PC-9 (cell line): ENCODE results near the gene NHLRC2. TPM values are rescaled to one million over a fixed set of nuclear protein-coding genes. Genes with fewer than 3 reads are reported as not detected.
"Not testable (repeated sequence)": the region's sequence is repeated elsewhere in the genome, so short reads cannot be mapped to it uniquely, and the experiment has no call there.

ENCODE experiments used
- BruUV-seq: library from RNA; stranded (reverse); fragments of 400-500 nt; replicated peaks from 2 replicates; lab custom pipeline; 2021; lab: Mats Ljungman, UMichigan
- CTCF ChIA-PET: fragments of 300-600 bp; sonication (Branson Sonifier 250); formaldehyde crosslinking; loops from one replicate; lab custom pipeline; 2022; ENCODE audit warnings: antibody characterized with exemption; lab: Charles Lee
- POLR2A ChIA-PET: fragments of 300-600 bp; sonication (Branson Sonifier 250); formaldehyde crosslinking; loops from one replicate; lab custom pipeline; 2022; ENCODE audit warnings: antibody characterized with exemption; ENCODE audit not compliant: unreplicated experiment; lab: Charles Lee
- DNase-seq, 2 experiments: peaks; one replicate each; pipeline versions ENCODE4 v3.0.0 to v3.0.0-alpha.2; 2015 to 2022; ENCODE audit warnings: mixed read lengths in 1 of 2
- H2AFZ ChIP-seq: fragments of 200-600 bp; sonication (generic); 2 replicates; pipeline ENCODE4 v1.8.1; 2017; ENCODE audit warnings: antibody characterized with exemption
- H3F3A ChIP-seq: fragments of 200-600 bp; sonication (generic); 2 replicates; pipeline ENCODE4 v1.8.1; 2017; ENCODE audit warnings: antibody characterized with exemption, mild to moderate bottlenecking, low read depth; ENCODE audit not compliant: insufficient read depth
- H3K27ac ChIP-seq: fragments of 200-600 bp; sonication (generic); 2 replicates; pipeline ENCODE4 v1.6.1; 2016; ENCODE audit warnings: mixed run types
- H3K27me3 ChIP-seq: fragments of 200-600 bp; sonication (generic); 2 replicates; pipeline ENCODE4 v1.6.1; 2016; ENCODE audit warnings: low read depth, mixed run types; ENCODE audit not compliant: insufficient read depth
- H3K36me3 ChIP-seq: fragments of 200-600 bp; sonication (generic); 2 replicates; pipeline ENCODE4 v1.6.1; 2016; ENCODE audit warnings: low read depth, mixed run types
- H3K4me1 ChIP-seq: fragments of 200-600 bp; sonication (generic); replicated peaks from 2 replicates; pipeline ENCODE4 v1.6.1; 2016; ENCODE audit warnings: mixed run types; ENCODE audit not compliant: insufficient read depth
- H3K4me2 ChIP-seq: fragments of 200-600 bp; sonication (generic); 2 replicates; pipeline ENCODE4 v1.6.1; 2017; ENCODE audit warnings: mixed run types
- H3K4me3 ChIP-seq: fragments of 200-600 bp; sonication (generic); 2 replicates; pipeline ENCODE4 v1.6.1; 2016; ENCODE audit warnings: mixed run types
- H3K79me2 ChIP-seq: fragments of 200-600 bp; sonication (generic); 2 replicates; pipeline ENCODE4 v1.6.1; 2017; ENCODE audit warnings: low read depth, mixed run types
- H3K9me2 ChIP-seq: fragments of 200-600 bp; sonication (generic); 2 replicates; pipeline ENCODE4 v1.8.1; 2017; ENCODE audit warnings: mild to moderate bottlenecking; ENCODE audit not compliant: insufficient read depth
- H3K9me3 ChIP-seq: fragments of 200-600 bp; sonication (generic); 2 replicates; pipeline ENCODE4 v1.8.1; 2016; ENCODE audit warnings: low read depth; ENCODE audit not compliant: insufficient read depth
- H4K20me1 ChIP-seq: fragments of 200-600 bp; sonication (generic); 2 replicates; pipeline ENCODE4 v1.8.1; 2017; ENCODE audit not compliant: insufficient read depth
- CTCF ChIP-seq: fragments of 200-600 bp; sonication (generic); conservative IDR thresholded peaks from 2 replicates; pipeline ENCODE4 v1.6.1; 2017; ENCODE audit warnings: mixed run types, antibody characterized with exemption, mild to moderate bottlenecking, moderate library complexity
- EZH2 ChIP-seq: fragments of 200-600 bp; sonication (generic); IDR thresholded peaks from 2 replicates; pipeline ENCODE4 v1.8.0; 2017; ENCODE audit warnings: antibody characterized with exemption, low read depth
- intact Hi-C: fragments of 100-400 bp; cut with micrococcal nuclease; formaldehyde crosslinking; loops from one replicate; pipeline ENCODE4 v1.10.0; 2022; ENCODE audit not compliant: unreplicated experiment
- total RNA-seq: library from RNA; stranded (reverse); gene quantifications from 2 replicates; pipeline ENCODE4 v1.2.3, GENCODE V29; 2021

Gene NHLRC2
- total RNA-seq, 1 experiment from 2014 or later: 22.8 TPM

- DNase-seq: no peak
- H3K4me3 ChIP-seq: no peak overlapping the region
- intact Hi-C loops: no loop called here
- no peaks in the 10 kb centered on the region for H4K20me1 ChIP-seq
- H3F3A ChIP-seq: no peaks in the 10 kb centered on the region
- H3K36me3 ChIP-seq: no peaks in the 10 kb centered on the region
- ChIA-PET POLR2A (no interaction called here), CTCF (interaction anchor here (0.6 kb wide), 1 partner anchor 9 kb away, joined by 12 read pairs; no protein-coding TSS in a partner anchor)
- TF ChIP-seq CTCF (no peak), EZH2 (no peak)
- no peaks in the 10 kb centered on the region for H3K9me3 ChIP-seq
- H3K4me1 ChIP-seq: peaks cover 3% of the 10 kb centered on the region; the same call in 1 of the 2 replicates
- BruUV-seq: no TSS peak
- H2AFZ ChIP-seq: no peak overlapping the region
- H3K27me3 ChIP-seq: no peaks in the 10 kb centered on the region
- no peak overlapping the region for H3K4me2 ChIP-seq
- no peaks in the 10 kb centered on the region for H3K9me2 ChIP-seq
- no peaks in the 10 kb centered on the region for H3K79me2 ChIP-seq
- no peak overlapping the region for H3K27ac ChIP-seq
Observed at GRCh38 chr10:113939212-113939860, 84.9 kb downstream of the NHLRC2 start.

GRCh38 chr10:113941140-113941539, 86.7 kb downstream of the NHLRC2 start:
- Histone ChIP-seq H3K9me3 (no peaks in the 10 kb centered on the region), H3K27ac (no peak overlapping the region), H4K20me1 (no peaks in the 10 kb centered on the region), H2AFZ (no peak overlapping the region), H3K4me2 (no peak overlapping the region), H3K4me3 (no peak overlapping the region), H3F3A (peaks cover 6% of the 10 kb centered on the region; the same call in 1 of the 2 replicates), H3K9me2 (no peaks in the 10 kb centered on the region), H3K4me1 (peaks cover 19% of the 10 kb centered on the region), H3K79me2 (no peaks in the 10 kb centered on the region), H3K36me3 (no peaks in the 10 kb centered on the region), H3K27me3 (no peaks in the 10 kb centered on the region)
- intact Hi-C loops: no loop called here
- TF ChIP-seq EZH2: no peak
- TF ChIP-seq CTCF: no peak
- DNase-seq: no peak
- ChIA-PET POLR2A (no interaction called here), CTCF (no interaction called here)
- BruUV-seq: no TSS peak

GRCh38 chr10:113943196-113943595, 88.7 kb downstream of the NHLRC2 start:
- H3K9me3 ChIP-seq, H3K4me2 ChIP-seq, POLR2A ChIA-PET, intact Hi-C loops, H3K9me2 ChIP-seq, DNase-seq, H3K79me2 ChIP-seq, H3K36me3 ChIP-seq, H3K4me3 ChIP-seq, H4K20me1 ChIP-seq, H2AFZ ChIP-seq, H3K27ac ChIP-seq, BruUV-seq, H3K27me3 ChIP-seq, CTCF ChIA-PET: not testable (repeated sequence)
- Histone ChIP-seq H3K4me1 (peaks cover 36% of the 10 kb centered on the region), H3F3A (peaks cover 11% of the 10 kb centered on the region; the same call in 1 of the 2 replicates)
